Gastroesophageal sphincter (tissue), 4 donors: Measurements from ENCODE around the gene SYTL2. TPM values are rescaled to one million over a fixed set of nuclear protein-coding genes. Genes with fewer than 3 reads are reported as not detected.

ENCODE experiments used
- ATAC-seq: fragments of 150-250 bp; one replicate; pipeline ENCODE4 v1.9.1; 2016; ENCODE audit warnings: mild to moderate bottlenecking, moderate library complexity
- H3K27ac ChIP-seq, 4 donors: fragments of 200-600 bp; sonication (generic) in 3 of 4; 1 replicate in 3 of 4; 2 replicates in 1 of 4; pipeline ENCODE4 v1.5.1; 2016 to 2019
- H3K27me3 ChIP-seq: fragments of 200-600 bp; sonication (generic); one replicate; pipeline ENCODE4 v1.5.1; 2019
- H3K36me3 ChIP-seq, 2 donors: fragments of 200-600 bp; sonication (generic); one replicate each; pipeline ENCODE4 v1.5.1; 2019; ENCODE audit warnings: control low read depth in 1 of 2
- H3K4me1 ChIP-seq, 3 donors: fragments of 200-600 bp; sonication (generic); 1 replicate in 2 of 3; 2 replicates in 1 of 3; pipeline ENCODE4 v1.5.1; 2016 to 2019; ENCODE audit warnings: control low read depth in 2 of 3
- H3K4me3 ChIP-seq, 2 donors: fragments of 200-600 bp; sonication (generic); one replicate each; pipeline ENCODE4 v1.5.1; 2019; ENCODE audit warnings: mild to moderate bottlenecking in 1 of 2, moderate library complexity in 1 of 2
- H3K9me3 ChIP-seq, 3 donors: fragments of 200-600 bp; sonication (generic); one replicate each; pipeline ENCODE4 v1.5.1; 2017 to 2019; ENCODE audit warnings: control low read depth in 2 of 3
- CTCF ChIP-seq, 4 experiments: fragments of 200-600 bp in 2 of 4; fragments of 450-650 bp in 2 of 4; sonication (generic) in 1 of 4; IDR thresholded peaks; one replicate each; pipeline ENCODE4 v1.5.1; 2017 to 2019; ENCODE audit warnings: antibody characterized with exemption in 4 of 4, mild to moderate bottlenecking in 2 of 4, moderate library complexity in 2 of 4
- EP300 ChIP-seq: sonication (generic); formaldehyde crosslinking; IDR thresholded peaks from one replicate; pipeline ENCODE4 v1.6.1; 2017; ENCODE audit warnings: antibody characterized with exemption, mild to moderate bottlenecking
- POLR2A ChIP-seq, 2 donors: fragments of 450-650 bp; IDR thresholded peaks; one replicate each; pipeline ENCODE4 v1.6.1; 2017; ENCODE audit warnings: antibody characterized with exemption in 2 of 2, mild to moderate bottlenecking in 2 of 2, moderate library complexity in 1 of 2
- POLR2AphosphoS5 ChIP-seq: sonication (generic); formaldehyde crosslinking; IDR thresholded peaks from one replicate; pipeline ENCODE4 v1.6.1; 2017; ENCODE audit warnings: antibody characterized with exemption
- WGBS, 2 donors: methylation state at CpG; one replicate each; pipeline ENCODE4 v1.1.5; 2018; ENCODE audit warnings: low coverage in 1 of 2; 5-methylcytosine and 5-hydroxymethylcytosine counted together
- total RNA-seq, 4 donors: library from RNA; depleted of rRNA; stranded (reverse); fragments of >200 nt; gene quantifications; one replicate each; pipeline ENCODE4 v1.1.0, GENCODE V29; 2016

SYTL2 gene
- total RNA-seq, 4 donors from 2014 or later, result 4.7 to 23.6 (median 8.4) TPM

GRCh38 chr11:85809191-85809590 lies 1.8 kb downstream of the SYTL2 start:
- H3K27me3 ChIP-seq, result no peaks in the 10 kb centered on the region
- H3K4me1 ChIP-seq, result peaks cover 0 to 17% (median 5%) of the 10 kb centered on the region in 3 donors
- H3K4me3 ChIP-seq, result no peak overlapping the region
- no peak overlapping the region for H3K27ac ChIP-seq
- H3K9me3 ChIP-seq, result no peaks in the 10 kb centered on the region
- TF ChIP-seq CTCF (IDR thresholded peaks at IDR 0.05) (no peak), EP300 (no peak), POLR2A (IDR thresholded peaks at IDR 0.05) (no peak), POLR2AphosphoS5 (no peak)
- WGBS, 2 donors, result 72 to 77% methylated on average over 3 of the region's 4 CpGs
- H3K36me3 ChIP-seq, result no peaks in the 10 kb centered on the region
- ATAC-seq, result no peak

GRCh38 chr11:85806876-85807275 lies 4.1 kb downstream of the SYTL2 start:
- no peak for ATAC-seq
- no peak for TF ChIP-seq POLR2AphosphoS5
- TF ChIP-seq CTCF (IDR thresholded peaks at IDR 0.05), result no peak
- TF ChIP-seq EP300, result no peak
- no peak for TF ChIP-seq POLR2A (IDR thresholded peaks at IDR 0.05)
- H3K36me3 ChIP-seq, result no peaks in the 10 kb centered on the region

GRCh38 chr11:85806016-85806415 lies 4.9 kb downstream of the SYTL2 start:
- H3K36me3 ChIP-seq, result no peaks in the 10 kb centered on the region
- no peak for ATAC-seq
- no peak overlapping the region for H3K27ac ChIP-seq
- TF ChIP-seq CTCF (IDR thresholded peaks at IDR 0.05) (no peak), POLR2A (IDR thresholded peaks at IDR 0.05) (no peak), POLR2AphosphoS5 (no peak), EP300 (no peak)
- peaks cover 0 to 9% (median 5%) of the 10 kb centered on the region in 3 donors for H3K4me1 ChIP-seq
- H3K27me3 ChIP-seq, result no peaks in the 10 kb centered on the region
- no peak overlapping the region for H3K4me3 ChIP-seq
- no peaks in the 10 kb centered on the region for H3K9me3 ChIP-seq

More at GRCh38 chr11:85806876-85807275, 4.1 kb downstream of the SYTL2 start:
- H3K27ac ChIP-seq, result no peak overlapping the region
- H3K4me1 ChIP-seq, result peaks cover 0 to 17% (median 5%) of the 10 kb centered on the region in 3 donors
- no peaks in the 10 kb centered on the region for H3K9me3 ChIP-seq
- 80% methylated on average over 1 of the region's 2 CpGs; no CpG with 5 or more reads in 1 of the 2 donors for WGBS, 2 donors
- H3K4me3 ChIP-seq, result no peak overlapping the region
- H3K27me3 ChIP-seq, result no peaks in the 10 kb centered on the region

GRCh38 chr11:85805387-85805786 lies 5.6 kb downstream of the SYTL2 start:
- 50% methylated on average over 1 of the region's 1 CpG; no CpG with 5 or more reads in 1 of the 2 donors for WGBS, 2 donors
- Histone ChIP-seq H3K4me3 (no peak overlapping the region), H3K9me3 (no peaks in the 10 kb centered on the region), H3K27me3 (no peaks in the 10 kb centered on the region), H3K36me3 (no peaks in the 10 kb centered on the region), H3K4me1 (peaks cover 0 to 6% (median 4%) of the 10 kb centered on the region in 3 donors), H3K27ac (no peak overlapping the region)
- no peak for ATAC-seq
- TF ChIP-seq CTCF (IDR thresholded peaks at IDR 0.05) (no peak), POLR2A (IDR thresholded peaks at IDR 0.05) (no peak), EP300 (no peak), POLR2AphosphoS5 (no peak)

GRCh38 chr11:85803920-85804319 lies 7.0 kb downstream of the SYTL2 start:
- no peaks in the 10 kb centered on the region for H3K9me3 ChIP-seq
- whole genome bisulfite sequencing, 2 donors, result 95 to 100% methylated on average over 2 of the region's 2 CpGs
- H3K4me3 ChIP-seq, result no peak overlapping the region
- H3K4me1 ChIP-seq, result no peaks in the 10 kb centered on the region
- no peaks in the 10 kb centered on the region for H3K27me3 ChIP-seq
- no peak for TF ChIP-seq POLR2A (IDR thresholded peaks at IDR 0.05)
- no peak for TF ChIP-seq POLR2AphosphoS5
- TF ChIP-seq EP300, result no peak
- no peak for TF ChIP-seq CTCF (IDR thresholded peaks at IDR 0.05)
- H3K36me3 ChIP-seq, result no peaks in the 10 kb centered on the region
- H3K27ac ChIP-seq, result no peak overlapping the region
- ATAC-seq, result no peak
